ENCODE results near the gene SOX6. TPM values are rescaled to one million over a fixed set of nuclear protein-coding genes. Genes with fewer than 3 reads are reported as not detected.

Gene SOX6
- total and polyA plus RNA-seq, 2 of the 13 experiments (the other 11 are each of a cell fraction or from before 2014, with no cell fraction given): 2.6 to 11.2 TPM

GRCh38 chr11:16114978-16115871 is 241.1 kb downstream of the SOX6 start (continued):
- TF ChIP-seq ZNF800 (CRISPR knock-in tag; IDR thresholded peaks at IDR 0.05): no peak
- TF ChIP-seq ATF7-NPFF (CRISPR knock-in tag; IDR thresholded peaks at IDR 0.05; ENCODE audit: low read depth): no peak
- no peak for TF ChIP-seq ZNF496 (CRISPR knock-in tag; IDR thresholded peaks at IDR 0.05; ENCODE audit: insufficient replicate concordance)
- TF ChIP-seq NR2F1 (CRISPR knock-in tag; IDR thresholded peaks at IDR 0.05): peak; percentile 79 to 90; a peak in 3 of 4 replicates
- TF ChIP-seq ZNF83 (CRISPR knock-in tag; IDR thresholded peaks at IDR 0.05; ENCODE audit: borderline replicate concordance): no peak
- TF ChIP-seq PATZ1 (CRISPR knock-in tag; IDR thresholded peaks at IDR 0.05): no peak
- TF ChIP-seq PHF21A (CRISPR knock-in tag; IDR thresholded peaks at IDR 0.05): peak; percentile 51; the same call in 1 of the 2 replicates
- no peak for TF ChIP-seq ZNF451 (CRISPR knock-in tag; IDR thresholded peaks at IDR 0.05)
- TF ChIP-seq PCBP2 (optimal IDR thresholded peaks at IDR 0.05; ENCODE audit: low read depth, low read length, poor library complexity, severe bottlenecking): no peak
- TF ChIP-seq JUNB (CRISPR knock-in tag; IDR thresholded peaks at IDR 0.05; ENCODE audit: borderline replicate concordance): no peak
- peak; percentile 51; the same call in 1 of the 2 replicates for TF ChIP-seq SIX1 (CRISPR knock-in tag; IDR thresholded peaks at IDR 0.05; ENCODE audit: borderline replicate concordance)
- no peak for TF ChIP-seq ZNF136 (CRISPR knock-in tag; IDR thresholded peaks at IDR 0.05; ENCODE audit: low read depth)
- TF ChIP-seq ZNF672 (CRISPR knock-in tag; IDR thresholded peaks at IDR 0.05): no peak
- no peak; the same call in 1 of the 2 replicates for TF ChIP-seq MTA1 (CRISPR knock-in tag; IDR thresholded peaks at IDR 0.05; ENCODE audit: borderline replicate concordance)
- TF ChIP-seq TBX3 (IDR thresholded peaks at IDR 0.05; ENCODE audit: borderline replicate concordance): peak; percentile 85; the same call in 1 of the 2 replicates
- no peak for TF ChIP-seq CAMTA2 (CRISPR knock-in tag; IDR thresholded peaks at IDR 0.05; ENCODE audit: borderline replicate concordance)
- peak; percentile 91 for TF ChIP-seq NR2F6 (IDR thresholded peaks at IDR 0.05)
- peak; percentile 89 for TF ChIP-seq NR2F6 (CRISPR knock-in tag; IDR thresholded peaks at IDR 0.05)
- no peak for TF ChIP-seq ZNF557 (CRISPR knock-in tag; IDR thresholded peaks at IDR 0.05)
- TF ChIP-seq ZNF274 (CRISPR knock-in tag; IDR thresholded peaks at IDR 0.05): no peak
- peak; percentile 91 for TF ChIP-seq HMG20A (CRISPR knock-in tag; IDR thresholded peaks at IDR 0.05; ENCODE audit: borderline replicate concordance)
- TF ChIP-seq RXRB (CRISPR knock-in tag; IDR thresholded peaks at IDR 0.05; ENCODE audit: borderline replicate concordance): peak; percentile 89
- peak; percentile 9 to 67; a peak in 3 of 4 replicates for TF ChIP-seq EP300 (IDR thresholded peaks at IDR 0.05; ENCODE audit: low read depth in 2 of 2, low read length in 2 of 2)
- TF ChIP-seq EP300 (CRISPR knock-in tag; IDR thresholded peaks at IDR 0.05; ENCODE audit: borderline replicate concordance): no peak
- TF ChIP-seq FOXK2 (IDR thresholded peaks at IDR 0.05): peak; percentile 62
- no peak for TF ChIP-seq CENPT (CRISPR knock-in tag; IDR thresholded peaks at IDR 0.05; ENCODE audit: low read depth)
- TF ChIP-seq ZNF703 (CRISPR knock-in tag; IDR thresholded peaks at IDR 0.05; ENCODE audit: borderline replicate concordance): no peak
- TF ChIP-seq MYC (CRISPR knock-in tag; IDR thresholded peaks at IDR 0.05; ENCODE audit: borderline replicate concordance): no peak
